Lower lobe of right lung (tissue), 2 donors: Measurements from ENCODE around the gene NTM. TPM values are rescaled to one million over a fixed set of nuclear protein-coding genes. Genes with fewer than 3 reads are reported as not detected.

Experiments used
- ATAC-seq, 2 donors: fragments of 200-7000 bp; cut with Tn5 transposase; one replicate each; pipeline ENCODE4 v1.9.1; 2020 to 2022; ENCODE audit warnings: mild to moderate bottlenecking in 2 of 2, moderate library complexity in 2 of 2
- DNase-seq: peaks from one replicate; pipeline ENCODE4 v3.0.0-alpha.2; 2020
- H3K27ac ChIP-seq: fragments of 200-600 bp; one replicate; pipeline ENCODE4 v1.8.0; 2022
- H3K27me3 ChIP-seq: fragments of 200-600 bp; one replicate; pipeline ENCODE4 v1.8.0; 2022; ENCODE audit warnings: low read depth
- H3K36me3 ChIP-seq: fragments of 200-600 bp; one replicate; pipeline ENCODE4 v1.8.0; 2022; ENCODE audit warnings: mild to moderate bottlenecking
- H3K4me1 ChIP-seq: fragments of 200-600 bp; one replicate; pipeline ENCODE4 v1.8.0; 2022
- H3K4me3 ChIP-seq: fragments of 200-600 bp; one replicate; pipeline ENCODE4 v1.8.0; 2022; ENCODE audit warnings: mild to moderate bottlenecking
- H3K9me3 ChIP-seq: fragments of 200-600 bp; one replicate; pipeline ENCODE4 v1.8.0; 2022
- intact Hi-C: fragments of 100-400 bp; cut with DNase I; formaldehyde crosslinking; loops from one replicate; pipeline ENCODE4 v1.11.0; 2022
- total RNA-seq: library from RNA; stranded (reverse); fragmentation: NEBNext Ultra II Directional; extraction: Animal tissue kit (Norgen Biotek cat#: 25700); gene quantifications from one replicate; pipeline ENCODE4 v1.2.1, GENCODE V29; 2021
- TF ChIP-seq, protein P1 (sequence below): fragments of 200-600 bp; IDR thresholded peaks from one replicate; pipeline ENCODE4 v1.8.0; 2022; ENCODE audit warnings: antibody characterized with exemption, mild to moderate bottlenecking
- donor health status: DM: no; HTN: yes; CAD: no; lungs with severe emphysema.

Gene NTM
- total RNA-seq, 1 donor from 2014 or later, result 2.3 TPM

DNA sequence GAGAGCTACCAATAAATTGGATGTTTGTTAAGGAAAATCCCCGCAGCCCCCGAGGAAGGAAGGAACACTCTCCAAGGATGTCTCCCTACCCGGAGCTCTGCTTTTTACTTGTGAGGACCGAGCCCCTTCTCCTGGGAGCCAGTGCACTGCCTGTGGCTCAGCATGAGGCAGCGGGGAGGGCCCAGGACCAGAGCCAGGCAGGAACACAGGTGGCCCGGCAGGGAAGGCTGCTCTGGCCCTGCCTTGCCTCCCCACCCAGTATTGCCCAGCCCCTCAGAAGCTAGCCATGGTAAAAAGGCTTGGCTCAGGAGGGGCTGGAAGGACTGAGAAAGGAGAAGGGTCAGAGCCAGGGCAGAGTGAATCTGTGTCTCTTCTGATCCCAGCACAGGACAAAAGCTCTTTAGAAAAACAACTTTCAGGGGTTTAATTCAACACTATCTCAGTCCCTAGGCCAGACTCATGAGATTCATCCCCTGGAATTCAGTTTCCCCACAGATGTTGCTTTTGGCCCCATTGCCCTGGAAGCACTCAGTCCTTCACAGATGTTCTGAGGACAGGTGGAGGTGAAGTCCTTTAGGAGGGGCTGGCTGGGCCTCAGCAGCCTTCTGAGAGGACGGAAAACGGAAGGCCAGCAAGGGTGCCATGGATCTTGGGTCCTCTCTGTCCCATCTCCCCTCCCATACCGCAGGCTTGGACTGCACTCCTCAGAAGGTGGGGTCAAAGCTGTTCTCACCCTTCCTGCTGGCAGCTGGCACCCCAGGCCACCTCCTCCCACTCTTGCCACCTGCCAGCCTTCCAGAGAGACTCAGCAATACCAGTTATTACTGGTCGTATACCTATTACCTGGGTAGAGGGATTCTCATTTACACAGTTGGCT is 318.9 kb downstream of the NTM start:
- Histone ChIP-seq H3K27ac (no peak overlapping the region), H3K9me3 (no peaks in the 10 kb centered on the region), H3K36me3 (no peaks in the 10 kb centered on the region), H3K27me3 (peaks cover 45% of the 10 kb centered on the region), H3K4me1 (no peaks in the 10 kb centered on the region), H3K4me3 (no peak overlapping the region)
- ATAC-seq (no peak), DNase-seq (no peak)
- intact Hi-C loops, result no loop called here
- TF ChIP-seq, protein P1, sequence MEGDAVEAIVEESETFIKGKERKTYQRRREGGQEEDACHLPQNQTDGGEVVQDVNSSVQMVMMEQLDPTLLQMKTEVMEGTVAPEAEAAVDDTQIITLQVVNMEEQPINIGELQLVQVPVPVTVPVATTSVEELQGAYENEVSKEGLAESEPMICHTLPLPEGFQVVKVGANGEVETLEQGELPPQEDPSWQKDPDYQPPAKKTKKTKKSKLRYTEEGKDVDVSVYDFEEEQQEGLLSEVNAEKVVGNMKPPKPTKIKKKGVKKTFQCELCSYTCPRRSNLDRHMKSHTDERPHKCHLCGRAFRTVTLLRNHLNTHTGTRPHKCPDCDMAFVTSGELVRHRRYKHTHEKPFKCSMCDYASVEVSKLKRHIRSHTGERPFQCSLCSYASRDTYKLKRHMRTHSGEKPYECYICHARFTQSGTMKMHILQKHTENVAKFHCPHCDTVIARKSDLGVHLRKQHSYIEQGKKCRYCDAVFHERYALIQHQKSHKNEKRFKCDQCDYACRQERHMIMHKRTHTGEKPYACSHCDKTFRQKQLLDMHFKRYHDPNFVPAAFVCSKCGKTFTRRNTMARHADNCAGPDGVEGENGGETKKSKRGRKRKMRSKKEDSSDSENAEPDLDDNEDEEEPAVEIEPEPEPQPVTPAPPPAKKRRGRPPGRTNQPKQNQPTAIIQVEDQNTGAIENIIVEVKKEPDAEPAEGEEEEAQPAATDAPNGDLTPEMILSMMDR, result no peak

GRCh38 chr11:131690362-131690761 is 319.9 kb downstream of the NTM start:
- DNase-seq (no peak), ATAC-seq (no peak)
- Histone ChIP-seq H3K9me3 (no peaks in the 10 kb centered on the region), H3K4me1 (no peaks in the 10 kb centered on the region), H3K4me3 (no peak overlapping the region), H3K36me3 (no peaks in the 10 kb centered on the region), H3K27me3 (peaks cover 41% of the 10 kb centered on the region), H3K27ac (no peak overlapping the region)
- TF ChIP-seq, protein P1, result no peak
- intact Hi-C loops, result no loop called here

DNA sequence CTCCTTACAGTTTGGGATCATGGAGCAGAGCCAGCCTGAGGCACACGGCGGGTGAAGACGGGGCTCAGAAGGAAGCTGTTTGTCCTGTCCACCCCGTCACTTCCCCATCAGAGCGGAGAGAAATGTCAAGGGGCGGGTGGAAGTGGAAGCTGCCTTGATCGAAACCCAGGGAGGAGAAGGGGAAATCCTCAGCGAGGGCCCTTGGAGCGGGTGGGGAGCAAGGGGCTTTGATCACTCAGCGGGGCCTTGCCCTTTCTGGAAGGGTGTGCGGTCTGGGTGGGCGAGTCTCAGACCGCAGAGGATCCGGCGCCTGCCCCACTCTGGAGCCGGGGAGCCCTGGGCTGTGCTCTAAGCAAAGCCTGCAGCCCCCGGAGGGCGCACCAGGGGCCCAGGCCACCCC is 320.4 kb downstream of the NTM start:
- H3K4me1 ChIP-seq, result no peaks in the 10 kb centered on the region
- no peak for DNase-seq
- H3K36me3 ChIP-seq, result no peaks in the 10 kb centered on the region
- H3K4me3 ChIP-seq, result no peak overlapping the region
- intact Hi-C loops, result no loop called here
- TF ChIP-seq, protein P1, result no peak
- peaks cover 43% of the 10 kb centered on the region for H3K27me3 ChIP-seq
- H3K27ac ChIP-seq, result no peak overlapping the region
- H3K9me3 ChIP-seq, result no peaks in the 10 kb centered on the region
- no peak for ATAC-seq

DNA sequence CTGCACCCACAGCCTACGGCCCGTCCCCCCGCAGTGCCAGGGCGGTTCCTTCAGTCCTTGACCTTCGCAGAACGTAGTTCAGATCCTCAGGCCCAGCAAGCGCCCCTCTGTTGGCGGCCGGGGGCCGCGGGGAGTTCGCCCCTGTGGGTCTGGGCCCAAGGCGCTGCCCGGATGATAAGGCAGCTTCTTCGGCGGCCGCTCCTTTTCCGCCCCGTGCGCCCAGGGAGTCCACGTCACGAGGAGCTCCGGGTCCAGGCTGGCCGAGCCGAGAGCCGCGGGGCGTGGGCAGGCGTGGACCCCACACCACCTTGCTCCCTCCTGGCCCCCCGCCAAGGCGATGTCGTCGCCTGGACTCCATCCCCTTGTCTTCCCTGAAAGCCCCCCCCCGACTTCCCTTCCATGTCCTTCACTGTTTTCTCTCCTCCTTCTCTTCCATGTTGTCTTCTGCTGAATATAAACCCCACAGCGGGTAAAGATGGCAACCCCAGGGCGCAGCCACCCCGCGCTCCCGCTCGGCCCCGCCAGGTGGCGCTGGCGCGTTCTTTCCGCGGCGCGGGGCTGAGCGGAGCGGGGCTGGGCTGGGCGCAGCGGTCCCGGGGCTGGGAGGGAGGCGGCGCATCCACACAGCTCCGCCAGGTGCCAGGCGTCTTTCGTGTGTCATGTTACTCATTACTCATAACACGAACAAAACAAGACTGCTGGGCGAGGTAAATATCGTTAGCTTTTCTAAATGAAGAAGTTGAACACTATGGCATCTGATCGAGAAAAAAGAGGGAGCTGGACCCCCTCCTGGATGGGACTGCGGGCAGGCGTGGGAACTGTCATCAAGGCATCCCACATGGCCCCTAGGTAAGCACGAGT is 321.0 kb downstream of the NTM start:
- TF ChIP-seq, protein P1, result peak; percentile 49
- Histone ChIP-seq H3K27ac (no peak overlapping the region), H3K4me3 (no peak overlapping the region), H3K9me3 (no peaks in the 10 kb centered on the region), H3K36me3 (no peaks in the 10 kb centered on the region), H3K4me1 (no peaks in the 10 kb centered on the region), H3K27me3 (peaks cover 43% of the 10 kb centered on the region)
- ATAC-seq (peak; percentile 16 to 46), DNase-seq (no peak)
- intact Hi-C loops, result no loop called here

DNA sequence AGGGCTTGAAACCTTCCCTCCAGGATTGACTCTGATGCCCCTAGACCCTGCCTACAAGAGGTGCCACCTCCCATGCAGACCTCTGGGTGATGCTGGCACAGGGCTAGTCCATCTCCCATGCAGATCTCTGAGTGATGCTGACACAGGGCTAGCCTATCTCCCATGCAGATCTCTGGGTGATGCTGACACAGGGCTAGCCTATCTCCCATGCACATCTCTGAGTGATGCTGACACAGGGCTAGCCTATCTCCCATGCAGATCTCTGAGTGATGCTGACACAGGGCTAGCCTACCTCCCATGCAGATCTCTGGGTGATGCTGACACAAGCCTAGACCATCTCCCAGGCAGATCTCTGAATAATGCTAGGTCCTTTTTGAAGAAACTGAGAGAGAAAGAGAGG is 321.7 kb downstream of the NTM start:
- no peak for DNase-seq
- no peak for ATAC-seq
- Histone ChIP-seq H3K4me3 (no peak overlapping the region), H3K9me3 (no peaks in the 10 kb centered on the region), H3K4me1 (no peaks in the 10 kb centered on the region), H3K36me3 (no peaks in the 10 kb centered on the region), H3K27me3 (peaks cover 40% of the 10 kb centered on the region), H3K27ac (no peak overlapping the region)
- TF ChIP-seq, protein P1, result no peak
- intact Hi-C loops, result no loop called here
